ENCODE results near the gene TMTC1. TPM values are rescaled to one million over a fixed set of nuclear protein-coding genes. Genes with fewer than 3 reads are reported as not detected.

Gene TMTC1
- total RNA-seq, 2 donors from 2014 or later, result 49.0 to 49.5 TPM

GRCh38 chr12:29695026-29695425, 88.7 kb downstream of the TMTC1 start:
- ATAC-seq (no peak), DNase-seq (no peak)
- intact Hi-C loops (cut with DNase I), result no loop called here

GRCh38 chr12:29694002-29694401, 89.7 kb downstream of the TMTC1 start:
- ATAC-seq (no peak), DNase-seq (no peak)
- intact Hi-C loops (cut with DNase I), result no loop called here

GRCh38 chr12:29692237-29692636, 91.5 kb downstream of the TMTC1 start:
- intact Hi-C loops (cut with DNase I), result no loop called here
- no peak for DNase-seq
- ATAC-seq, result no peak

- intact Hi-C loops (cut with DNase I), result no loop called here
- ATAC-seq (no peak), DNase-seq (no peak)
Observed at GRCh38 chr12:29691161-29691854, 92.4 kb downstream of the TMTC1 start.

- no peak for ATAC-seq
- intact Hi-C loops (cut with DNase I), result no loop called here
- no peak for DNase-seq
Observed at GRCh38 chr12:29690728-29691127, 93.0 kb downstream of the TMTC1 start.

GRCh38 chr12:29688914-29689313, 94.8 kb downstream of the TMTC1 start:
- intact Hi-C loops (cut with DNase I), result no loop called here

GRCh38 chr12:29682088-29682487, 101.7 kb downstream of the TMTC1 start:
- intact Hi-C loops (cut with DNase I), result no loop called here
- ATAC-seq (no peak), DNase-seq (no peak)

More at GRCh38 chr12:29688914-29689313, 94.8 kb downstream of the TMTC1 start:
- no peak for DNase-seq
- peak in 1 of 2 donors; percentile 69 for ATAC-seq

GRCh38 chr12:29681370-29681769, 102.4 kb downstream of the TMTC1 start:
- DNase-seq (no peak), ATAC-seq (no peak)
- intact Hi-C loops (cut with DNase I), result no loop called here

- no peak for ATAC-seq
Observed at GRCh38 chr12:29676676-29677075, 107.1 kb downstream of the TMTC1 start.

GRCh38 chr12:29674463-29674862, 109.3 kb downstream of the TMTC1 start:
- ATAC-seq, result no peak

More at GRCh38 chr12:29676676-29677075, 107.1 kb downstream of the TMTC1 start:
- intact Hi-C loops (cut with DNase I), result no loop called here
- DNase-seq, result no peak

GRCh38 chr12:29673346-29673745, 110.4 kb downstream of the TMTC1 start:
- ATAC-seq, result no peak
- intact Hi-C loops (cut with DNase I), result no loop called here
- no peak for DNase-seq

More at GRCh38 chr12:29674463-29674862, 109.3 kb downstream of the TMTC1 start:
- intact Hi-C loops (cut with DNase I), result no loop called here
- no peak for DNase-seq

- DNase-seq (no peak), ATAC-seq (peak; percentile 51 to 59)
- intact Hi-C loops (cut with DNase I), result no loop called here
Observed at GRCh38 chr12:29672580-29672979, 111.2 kb downstream of the TMTC1 start.

- no peak for ATAC-seq
- intact Hi-C loops (cut with DNase I), result no loop called here
- no peak for DNase-seq
Observed at GRCh38 chr12:29671742-29672141, 112.0 kb downstream of the TMTC1 start.

- ATAC-seq (no peak), DNase-seq (no peak)
- intact Hi-C loops (cut with DNase I), result loop anchor here (10.0 kb wide), 1 partner anchor 118 kb away; the partner anchor contains the start of gene TMTC1 (in 2 of the 2)
Observed at GRCh38 chr12:29667011-29667410, 116.7 kb downstream of the TMTC1 start.

- no peak for ATAC-seq
- intact Hi-C loops (cut with DNase I), result loop anchor here (10.0 kb wide), 1 partner anchor 120 kb away; the partner anchor contains the start of gene TMTC1 (in 2 of the 2)
- DNase-seq, result no peak
Observed at GRCh38 chr12:29665107-29665506, 118.6 kb downstream of the TMTC1 start.

GRCh38 chr12:29662734-29663323, 120.9 kb downstream of the TMTC1 start:
- peak; percentile 68 to 83 for ATAC-seq
- intact Hi-C loops (cut with DNase I), result loop anchor here (10.0 kb wide), 1 partner anchor 122 kb away; the partner anchor contains the start of gene TMTC1 (in 2 of the 2)
- no peak for DNase-seq

- intact Hi-C loops (cut with DNase I), result loop anchor here (10.0 kb wide), 1 partner anchor 124 kb away; the partner anchor contains the start of gene TMTC1 (in 2 of the 2)
- DNase-seq, result no peak
- no peak for ATAC-seq
Observed at GRCh38 chr12:29660847-29661246, 122.9 kb downstream of the TMTC1 start.

GRCh38 chr12:29656762-29657538, 126.8 kb downstream of the TMTC1 start:
- ATAC-seq, result peak in 1 of 2 donors; percentile 88
- DNase-seq, result no peak
- intact Hi-C loops (cut with DNase I), result no loop called here

GRCh38 chr12:29655861-29656260, 127.9 kb downstream of the TMTC1 start:
- intact Hi-C loops (cut with DNase I), result no loop called here
- peak; percentile 34 to 79 for ATAC-seq
- DNase-seq, result peak; percentile 27

GRCh38 chr12:29653286-29653685, 130.5 kb downstream of the TMTC1 start:
- no peak for ATAC-seq
- no peak for DNase-seq
- intact Hi-C loops (cut with DNase I), result no loop called here
